Lower leg skin (tissue), 3 donors: ENCODE results near the gene SGIP1.

Experiments
- CTCF ChIP-seq, 3 donors: fragments of 450-650 bp; IDR thresholded peaks; one replicate each; pipeline ENCODE4 v1.5.1; 2016; ENCODE audit warnings: antibody characterized with exemption in 3 of 3, mild to moderate bottlenecking in 3 of 3, moderate library complexity in 2 of 3
- POLR2A ChIP-seq, 2 donors: fragments of 450-650 bp; IDR thresholded peaks; one replicate each; pipeline ENCODE4 v1.6.1; 2016 to 2017; ENCODE audit warnings: antibody characterized with exemption in 2 of 2, mild to moderate bottlenecking in 1 of 2, moderate library complexity in 1 of 2

GRCh38 chr1:66528580-66528979 is 5.4 kb upstream of the SGIP1 start:
- TF ChIP-seq CTCF (IDR thresholded peaks at IDR 0.05) (no peak), POLR2A (IDR thresholded peaks at IDR 0.05) (no peak)
